ENCODE measurements around the gene SGCA. TPM values are rescaled to one million over a fixed set of nuclear protein-coding genes. Genes with fewer than 3 reads are reported as not detected.

Gene SGCA
- total and polyA plus RNA-seq, 12 donors, result 0.28 to 5.5 (median 1.6) TPM; not detected in 4

- no peaks in the 10 kb centered on the region for H3K36me3 ChIP-seq (replicated peaks in 1 of 2)
- peaks cover 7% of the 10 kb centered on the region for H3K27me3 ChIP-seq
- H3K4me3 ChIP-seq, result no peak overlapping the region
- TF ChIP-seq, protein P1, sequence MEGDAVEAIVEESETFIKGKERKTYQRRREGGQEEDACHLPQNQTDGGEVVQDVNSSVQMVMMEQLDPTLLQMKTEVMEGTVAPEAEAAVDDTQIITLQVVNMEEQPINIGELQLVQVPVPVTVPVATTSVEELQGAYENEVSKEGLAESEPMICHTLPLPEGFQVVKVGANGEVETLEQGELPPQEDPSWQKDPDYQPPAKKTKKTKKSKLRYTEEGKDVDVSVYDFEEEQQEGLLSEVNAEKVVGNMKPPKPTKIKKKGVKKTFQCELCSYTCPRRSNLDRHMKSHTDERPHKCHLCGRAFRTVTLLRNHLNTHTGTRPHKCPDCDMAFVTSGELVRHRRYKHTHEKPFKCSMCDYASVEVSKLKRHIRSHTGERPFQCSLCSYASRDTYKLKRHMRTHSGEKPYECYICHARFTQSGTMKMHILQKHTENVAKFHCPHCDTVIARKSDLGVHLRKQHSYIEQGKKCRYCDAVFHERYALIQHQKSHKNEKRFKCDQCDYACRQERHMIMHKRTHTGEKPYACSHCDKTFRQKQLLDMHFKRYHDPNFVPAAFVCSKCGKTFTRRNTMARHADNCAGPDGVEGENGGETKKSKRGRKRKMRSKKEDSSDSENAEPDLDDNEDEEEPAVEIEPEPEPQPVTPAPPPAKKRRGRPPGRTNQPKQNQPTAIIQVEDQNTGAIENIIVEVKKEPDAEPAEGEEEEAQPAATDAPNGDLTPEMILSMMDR (IDR thresholded peaks at IDR 0.05), result no peak
- no peak for TF ChIP-seq POLR2A (IDR thresholded peaks at IDR 0.05)
- peaks cover 0 to 9% of the 10 kb centered on the region in 2 donors for H3K4me1 ChIP-seq (replicated peaks in 1 of 2)
- no peaks in the 10 kb centered on the region for H3K9me3 ChIP-seq (replicated peaks in 1 of 3)
- WGBS, 4 donors, result 77 to 89% (median 85%) methylated on average over 6 of the region's 6 CpGs
- intact Hi-C loops (cut with DNase I), result no loop called here
- peak overlapping the region in 3 of 5 donors; percentile 17 to 95 (median 63) for H3K27ac ChIP-seq
- DNase-seq, result no peak
These were observed 43.3 kb downstream of the SGCA start for GRCh38 chr17:50209133-50209471.

GRCh38 chr17:50209472-50210239, 43.9 kb downstream of the SGCA start:
- H3K27ac ChIP-seq, result peak overlapping the region in 3 of 5 donors; percentile 60 to 95 (median 75)
- TF ChIP-seq, protein P1 (IDR thresholded peaks at IDR 0.05), result no peak
- peak; percentile 45 to 83 (median 68) for DNase-seq
- no peaks in the 10 kb centered on the region for H3K9me3 ChIP-seq (replicated peaks in 1 of 3)
- intact Hi-C loops (cut with DNase I), result no loop called here
- H3K4me3 ChIP-seq, result no peak overlapping the region
- H3K36me3 ChIP-seq (replicated peaks in 1 of 2), result no peaks in the 10 kb centered on the region
- WGBS, 4 donors, result 62 to 75% (median 66%) methylated on average over 12 to 16 of the region's 16 CpGs
- H3K27me3 ChIP-seq, result peaks cover 7% of the 10 kb centered on the region
- H3K4me1 ChIP-seq (replicated peaks in 1 of 2), result peaks cover 0 to 9% of the 10 kb centered on the region in 2 donors

GRCh38 chr17:50210240-50211225, 44.7 kb downstream of the SGCA start:
- no peaks in the 10 kb centered on the region for H3K9me3 ChIP-seq (replicated peaks in 1 of 3)
- TF ChIP-seq POLR2A (IDR thresholded peaks at IDR 0.05), result no peak
- TF ChIP-seq, protein P1 (IDR thresholded peaks at IDR 0.05), result no peak
- peaks cover 0 to 9% of the 10 kb centered on the region in 2 donors for H3K4me1 ChIP-seq (replicated peaks in 1 of 2)
- 28 to 33% (median 31%) methylated on average over 12 to 26 of the region's 26 CpGs for whole genome bisulfite sequencing, 4 donors
- no peak overlapping the region for H3K4me3 ChIP-seq
- intact Hi-C loops (cut with DNase I), result no loop called here
- H3K27me3 ChIP-seq, result peaks cover 7% of the 10 kb centered on the region
- peak overlapping the region in 4 of 5 donors; percentile 19 to 95 (median 68) for H3K27ac ChIP-seq
- DNase-seq, result peak in 6 of 7 donors; percentile 56 to 80 (median 65)
- no peaks in the 10 kb centered on the region for H3K36me3 ChIP-seq (replicated peaks in 1 of 2)
